ENCODE data around the gene TLNRD1.

DNA sequence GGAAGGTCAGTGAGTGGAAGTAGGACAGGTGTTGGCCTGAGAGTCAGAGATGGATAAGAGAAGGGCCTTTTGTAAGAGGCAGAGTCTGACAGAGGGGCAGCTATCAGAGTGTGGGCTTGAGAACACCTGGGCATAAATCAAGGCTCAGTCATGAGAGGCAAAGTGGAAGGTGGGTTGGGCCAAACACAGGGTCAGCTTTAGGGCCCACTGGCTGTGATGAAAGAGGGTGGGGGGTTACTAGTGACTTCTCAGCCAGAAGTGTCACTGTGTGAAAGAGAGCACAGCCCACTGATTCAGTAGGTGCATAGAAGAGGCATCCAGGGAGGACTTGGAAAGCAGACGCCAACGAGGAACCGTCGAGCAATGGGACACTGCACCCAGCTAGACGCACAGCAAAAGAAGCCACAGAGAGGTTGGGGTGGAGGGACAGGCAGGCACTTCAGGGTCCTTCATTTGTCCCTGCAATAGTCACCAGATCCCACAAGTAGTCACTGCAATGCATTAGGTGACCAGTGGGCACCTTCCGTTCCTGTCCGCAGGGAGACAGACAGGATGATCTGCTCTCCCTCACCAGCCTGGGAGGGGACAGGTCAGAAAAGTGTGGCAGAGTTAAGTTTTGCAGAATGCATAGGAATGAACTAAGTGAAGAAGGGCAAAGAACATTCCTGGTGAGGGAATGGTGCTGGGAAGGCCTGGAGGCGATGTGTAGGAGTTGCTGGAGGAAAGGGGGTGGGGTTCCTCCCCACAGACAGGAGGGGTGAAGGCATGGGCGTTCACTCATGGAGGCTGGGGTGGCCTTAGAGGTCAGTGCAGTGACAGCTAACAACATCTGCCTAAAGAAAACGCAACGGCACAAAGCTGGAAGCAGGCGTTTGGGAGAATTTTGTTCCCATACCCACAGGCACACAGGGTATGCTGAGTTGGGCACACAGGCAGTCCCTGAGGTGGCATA lies 47.4 kb upstream of the TLNRD1 start:
- TF ChIP-seq, protein P1, sequence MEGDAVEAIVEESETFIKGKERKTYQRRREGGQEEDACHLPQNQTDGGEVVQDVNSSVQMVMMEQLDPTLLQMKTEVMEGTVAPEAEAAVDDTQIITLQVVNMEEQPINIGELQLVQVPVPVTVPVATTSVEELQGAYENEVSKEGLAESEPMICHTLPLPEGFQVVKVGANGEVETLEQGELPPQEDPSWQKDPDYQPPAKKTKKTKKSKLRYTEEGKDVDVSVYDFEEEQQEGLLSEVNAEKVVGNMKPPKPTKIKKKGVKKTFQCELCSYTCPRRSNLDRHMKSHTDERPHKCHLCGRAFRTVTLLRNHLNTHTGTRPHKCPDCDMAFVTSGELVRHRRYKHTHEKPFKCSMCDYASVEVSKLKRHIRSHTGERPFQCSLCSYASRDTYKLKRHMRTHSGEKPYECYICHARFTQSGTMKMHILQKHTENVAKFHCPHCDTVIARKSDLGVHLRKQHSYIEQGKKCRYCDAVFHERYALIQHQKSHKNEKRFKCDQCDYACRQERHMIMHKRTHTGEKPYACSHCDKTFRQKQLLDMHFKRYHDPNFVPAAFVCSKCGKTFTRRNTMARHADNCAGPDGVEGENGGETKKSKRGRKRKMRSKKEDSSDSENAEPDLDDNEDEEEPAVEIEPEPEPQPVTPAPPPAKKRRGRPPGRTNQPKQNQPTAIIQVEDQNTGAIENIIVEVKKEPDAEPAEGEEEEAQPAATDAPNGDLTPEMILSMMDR (IDR thresholded peaks at IDR 0.05): no peak
- TF ChIP-seq POLR2A (IDR thresholded peaks at IDR 0.05): no peak

Measured in thyroid gland (tissue), 4 donors.